Subcutaneous adipose tissue (tissue), 4 donors: ENCODE results near the gene C1orf105. TPM values are rescaled to one million over a fixed set of nuclear protein-coding genes. Genes with fewer than 3 reads are reported as not detected.

Experiments
- total RNA-seq, 4 donors: library from RNA; depleted of rRNA; stranded (reverse); fragments of >200 nt; gene quantifications; one replicate each; pipeline ENCODE4 v1.1.0, GENCODE V29; 2016
- TF ChIP-seq, protein P1 (sequence below): fragments of 450-650 bp; IDR thresholded peaks from one replicate; pipeline ENCODE4 v1.5.1; 2016; ENCODE audit warnings: low read depth, mild to moderate bottlenecking, control low read depth, antibody characterized with exemption, moderate library complexity

Gene C1orf105
- total RNA-seq, 4 donors from 2014 or later = not detected

DNA sequence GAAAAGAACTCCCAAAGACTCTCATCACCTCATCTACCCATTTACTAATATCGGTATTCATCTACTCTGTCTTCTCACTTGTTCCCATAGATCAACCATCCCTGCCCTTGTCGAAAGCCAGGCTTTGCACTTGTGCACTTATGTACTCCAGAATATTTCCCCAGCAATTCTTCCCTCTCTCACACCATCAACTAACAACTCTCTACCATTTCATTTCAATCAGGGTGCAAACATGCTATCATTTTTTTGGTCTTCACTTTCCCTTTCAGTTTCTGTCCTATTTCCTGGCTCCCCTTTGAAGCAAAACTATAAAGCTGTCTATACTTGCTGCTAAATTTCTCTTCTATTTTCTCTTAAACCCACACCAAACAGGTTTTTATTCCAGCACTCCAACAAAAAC, 6.7 kb downstream of the C1orf105 start:
- TF ChIP-seq, protein P1, sequence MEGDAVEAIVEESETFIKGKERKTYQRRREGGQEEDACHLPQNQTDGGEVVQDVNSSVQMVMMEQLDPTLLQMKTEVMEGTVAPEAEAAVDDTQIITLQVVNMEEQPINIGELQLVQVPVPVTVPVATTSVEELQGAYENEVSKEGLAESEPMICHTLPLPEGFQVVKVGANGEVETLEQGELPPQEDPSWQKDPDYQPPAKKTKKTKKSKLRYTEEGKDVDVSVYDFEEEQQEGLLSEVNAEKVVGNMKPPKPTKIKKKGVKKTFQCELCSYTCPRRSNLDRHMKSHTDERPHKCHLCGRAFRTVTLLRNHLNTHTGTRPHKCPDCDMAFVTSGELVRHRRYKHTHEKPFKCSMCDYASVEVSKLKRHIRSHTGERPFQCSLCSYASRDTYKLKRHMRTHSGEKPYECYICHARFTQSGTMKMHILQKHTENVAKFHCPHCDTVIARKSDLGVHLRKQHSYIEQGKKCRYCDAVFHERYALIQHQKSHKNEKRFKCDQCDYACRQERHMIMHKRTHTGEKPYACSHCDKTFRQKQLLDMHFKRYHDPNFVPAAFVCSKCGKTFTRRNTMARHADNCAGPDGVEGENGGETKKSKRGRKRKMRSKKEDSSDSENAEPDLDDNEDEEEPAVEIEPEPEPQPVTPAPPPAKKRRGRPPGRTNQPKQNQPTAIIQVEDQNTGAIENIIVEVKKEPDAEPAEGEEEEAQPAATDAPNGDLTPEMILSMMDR = no peak

DNA sequence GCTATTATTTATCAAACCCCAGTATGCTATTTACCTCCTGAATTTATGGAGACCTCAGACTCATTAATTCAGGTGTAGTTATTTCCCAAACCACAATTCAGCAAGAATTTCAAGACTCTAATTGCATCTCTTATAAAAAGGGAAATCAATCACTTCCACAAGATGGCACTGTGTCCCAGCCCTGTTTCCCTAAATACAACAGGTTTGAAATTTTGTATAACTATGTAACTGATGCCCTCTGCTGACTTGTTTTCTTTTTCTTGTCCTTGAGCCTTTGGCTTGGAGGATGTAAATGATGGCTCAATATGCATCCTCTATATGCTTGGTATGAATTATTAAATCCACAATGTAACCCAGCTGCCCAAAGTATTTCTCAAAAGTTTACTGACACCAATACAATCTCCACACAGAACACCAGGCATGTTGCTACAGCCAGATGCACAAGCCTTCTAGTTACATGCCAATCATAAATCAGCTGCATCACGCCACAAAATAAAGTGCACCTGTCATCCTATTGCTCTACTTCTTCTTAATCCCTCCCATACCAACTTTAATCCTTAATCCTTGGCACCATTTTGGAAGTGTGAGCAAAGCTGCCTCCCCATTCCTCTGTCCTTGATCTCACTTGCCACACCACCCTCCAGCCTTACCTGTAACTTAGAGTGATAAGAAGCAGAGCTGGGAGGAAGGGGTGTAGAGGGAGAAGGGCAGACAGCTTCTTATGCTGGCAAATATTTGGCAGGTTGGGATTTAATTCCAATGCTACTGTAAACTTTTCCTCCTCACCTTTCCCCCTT, 9.0 kb downstream of the C1orf105 start:
- TF ChIP-seq, protein P1 = no peak

DNA sequence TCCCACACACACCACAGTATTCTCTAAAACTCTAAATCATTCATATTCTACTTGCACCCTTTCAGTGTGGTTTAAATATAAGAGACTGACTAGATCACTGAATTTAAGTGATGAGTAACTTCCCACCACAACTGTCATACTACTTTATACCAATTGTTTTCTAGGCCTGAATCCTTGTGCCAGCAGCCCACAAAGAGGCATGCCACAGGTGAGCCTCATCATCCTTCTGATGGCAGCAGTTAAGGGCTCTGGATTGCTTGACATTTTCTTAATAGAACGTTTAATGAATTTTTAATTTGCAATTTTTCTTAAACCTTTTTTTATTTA, 9.6 kb downstream of the C1orf105 start:
- TF ChIP-seq, protein P1 = no peak

GRCh38 chr1:172431204-172431603, 10.7 kb downstream of the C1orf105 start:
- TF ChIP-seq, protein P1 = no peak

DNA sequence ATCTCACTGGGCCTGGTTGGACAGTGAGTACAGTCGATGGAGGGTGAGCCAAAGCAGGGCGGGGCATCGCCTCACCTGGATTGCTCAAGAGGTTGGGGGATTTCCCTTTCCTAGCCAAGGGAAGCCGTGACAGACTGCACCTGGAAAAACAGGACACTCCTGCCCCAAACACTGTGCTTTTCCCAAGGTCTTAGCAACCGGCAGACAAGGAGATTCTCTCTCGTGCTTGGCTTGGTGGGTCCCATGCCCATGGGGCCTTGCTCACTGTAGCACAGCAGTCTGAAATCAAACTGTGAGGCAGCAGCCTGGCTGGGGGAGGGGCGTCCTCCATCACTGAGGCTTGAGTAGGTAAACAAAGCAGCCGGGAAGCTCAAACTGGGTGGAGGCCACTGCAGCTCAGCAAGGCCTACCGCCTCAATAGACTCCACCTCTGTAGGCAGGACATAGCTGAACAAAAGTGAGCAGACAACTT, 11.3 kb downstream of the C1orf105 start:
- TF ChIP-seq, protein P1 = no peak

DNA sequence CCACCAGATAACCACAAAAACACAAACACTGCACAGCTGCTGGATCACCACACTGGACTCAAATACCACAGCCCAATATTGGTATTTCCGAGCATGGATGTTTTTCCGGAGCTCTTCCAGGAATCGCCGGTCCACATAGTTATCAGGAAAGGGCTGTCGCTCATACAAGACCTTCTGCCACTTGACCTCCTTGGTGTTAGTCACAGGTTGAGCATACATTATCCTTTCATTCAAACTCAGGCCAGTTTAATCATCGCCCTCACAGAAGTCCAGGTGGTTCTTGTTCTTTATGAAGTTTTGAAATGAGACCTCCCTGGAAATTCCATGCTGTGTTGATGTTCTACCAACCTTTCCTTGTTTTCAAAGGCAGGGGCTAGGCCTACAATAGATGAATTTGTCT, 21.9 kb downstream of the C1orf105 start:
- TF ChIP-seq, protein P1 = no peak

DNA sequence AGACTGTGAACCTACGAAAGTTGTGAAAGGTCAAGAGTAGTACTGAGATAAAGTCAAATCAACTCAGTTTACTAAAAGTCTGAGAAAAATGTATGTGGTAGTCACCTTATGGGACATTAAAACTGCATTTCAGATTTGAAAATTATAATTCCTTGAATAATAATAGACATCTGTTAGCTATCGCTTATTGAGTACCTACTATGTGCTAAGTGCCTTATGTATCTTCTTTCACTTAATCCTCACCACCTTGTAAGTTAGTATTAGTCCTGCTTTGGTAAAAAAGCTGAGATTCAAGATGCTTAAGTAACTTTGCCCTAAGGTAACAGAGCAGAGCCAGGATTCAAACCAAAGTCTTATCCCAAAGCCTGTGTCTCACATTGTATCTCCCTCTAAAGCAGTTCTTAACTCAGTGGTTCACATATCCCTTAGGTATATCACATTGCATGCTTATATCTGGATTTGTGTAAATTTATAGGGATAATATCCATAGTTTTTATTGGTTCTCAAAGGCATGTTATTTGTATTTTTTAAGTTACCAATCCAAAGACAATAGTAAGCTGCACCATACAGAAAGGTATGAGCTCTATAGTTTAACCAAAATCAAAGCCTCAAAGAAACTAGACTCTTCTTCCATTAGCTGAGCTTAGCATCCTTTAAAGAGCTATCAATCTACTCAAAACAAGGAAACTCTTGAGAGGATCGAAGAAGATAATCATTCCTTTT, 22.5 kb downstream of the C1orf105 start:
- TF ChIP-seq, protein P1 = no peak
